NCI-H2029 treated with DMSO at 0.1 percent for 48 hours (cell line): ENCODE results near the gene CRKL.
"Not testable (repeated sequence)": the region's sequence is repeated elsewhere in the genome, so short reads cannot be mapped to it uniquely, and the experiment has no call there.

Experiments used
- DNase-seq: peaks from one replicate; lab custom pipeline; 2025; lab: John Stamatoyannopoulos, UW

Gene CRKL

GRCh38 chr22:20966883-20967696 is 49.9 kb downstream of the CRKL start, which contains the start of gene AIFM3:
TSS of gene AIFM3 (plus strand) at chr22:20967255. CDS start at chr22:20967945, 690 bp downstream.
- no peak for DNase-seq

DNA sequence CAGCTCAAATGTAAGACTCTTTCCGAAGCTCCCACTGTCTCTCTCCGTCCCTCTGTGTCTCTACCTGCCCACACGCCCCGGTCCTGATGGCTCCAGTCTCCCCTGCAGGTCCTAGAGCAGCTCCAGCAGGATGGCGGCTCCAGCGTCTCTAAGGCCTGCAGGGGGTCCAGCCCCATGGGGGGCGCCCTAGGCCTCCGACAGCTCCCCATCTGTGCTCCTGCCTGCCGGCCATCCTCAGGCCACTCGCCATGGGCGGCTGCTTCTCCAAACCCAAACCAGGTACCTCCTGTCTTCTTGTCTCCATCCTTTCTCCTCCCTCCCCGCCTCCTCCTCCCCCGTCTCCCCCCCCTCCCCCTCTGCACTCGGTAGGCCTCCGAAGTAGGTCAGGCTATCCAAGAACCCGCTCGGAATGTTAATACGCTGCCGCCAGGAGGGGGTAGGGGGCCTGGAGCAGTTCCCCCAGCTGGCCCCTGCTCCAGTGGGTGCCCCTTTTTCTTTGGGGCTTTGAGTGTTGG is 50.5 kb downstream of the CRKL start:
- DNase-seq, result no peak

DNA sequence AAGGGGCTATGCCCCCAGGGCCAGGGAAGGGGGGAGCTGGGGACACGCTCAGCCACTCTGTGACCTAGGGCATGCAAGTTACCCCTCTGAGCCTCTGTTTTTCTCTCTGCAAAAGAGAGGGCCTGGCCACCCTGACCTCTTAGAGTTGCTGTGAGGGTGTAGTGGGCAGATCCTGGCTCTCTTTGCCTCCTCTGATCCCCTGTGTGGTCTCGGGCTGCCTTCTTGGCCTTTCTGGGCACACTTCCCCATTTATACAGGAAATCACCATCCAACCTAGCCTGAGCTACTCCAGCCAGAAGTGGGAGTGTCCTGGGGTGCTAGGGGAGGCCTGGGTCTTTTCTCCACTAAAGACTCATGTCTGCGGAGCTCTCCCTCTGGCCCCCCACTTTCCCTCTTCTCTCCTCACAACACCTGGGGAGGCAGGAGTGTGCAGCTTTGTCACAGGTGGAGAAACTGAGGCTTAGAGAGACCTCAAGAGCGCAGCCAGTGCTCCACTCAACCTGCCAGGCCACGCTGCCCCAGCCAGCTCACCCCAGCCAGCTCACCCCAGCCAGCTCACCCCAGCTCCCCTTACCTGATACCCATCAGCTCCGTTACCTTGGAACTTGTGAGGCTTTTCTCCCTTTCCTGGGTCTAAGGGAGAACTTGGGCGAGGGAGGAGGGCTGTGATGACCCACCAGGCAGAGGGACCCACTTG is 51.2 kb downstream of the CRKL start:
- no peak for DNase-seq

- no peak for DNase-seq
Measured at GRCh38 chr22:20970939-20971657, 53.9 kb downstream of the CRKL start.

- DNase-seq, result not testable (repeated sequence)
Measured at GRCh38 chr22:20972014-20972694, 54.9 kb downstream of the CRKL start.

DNA sequence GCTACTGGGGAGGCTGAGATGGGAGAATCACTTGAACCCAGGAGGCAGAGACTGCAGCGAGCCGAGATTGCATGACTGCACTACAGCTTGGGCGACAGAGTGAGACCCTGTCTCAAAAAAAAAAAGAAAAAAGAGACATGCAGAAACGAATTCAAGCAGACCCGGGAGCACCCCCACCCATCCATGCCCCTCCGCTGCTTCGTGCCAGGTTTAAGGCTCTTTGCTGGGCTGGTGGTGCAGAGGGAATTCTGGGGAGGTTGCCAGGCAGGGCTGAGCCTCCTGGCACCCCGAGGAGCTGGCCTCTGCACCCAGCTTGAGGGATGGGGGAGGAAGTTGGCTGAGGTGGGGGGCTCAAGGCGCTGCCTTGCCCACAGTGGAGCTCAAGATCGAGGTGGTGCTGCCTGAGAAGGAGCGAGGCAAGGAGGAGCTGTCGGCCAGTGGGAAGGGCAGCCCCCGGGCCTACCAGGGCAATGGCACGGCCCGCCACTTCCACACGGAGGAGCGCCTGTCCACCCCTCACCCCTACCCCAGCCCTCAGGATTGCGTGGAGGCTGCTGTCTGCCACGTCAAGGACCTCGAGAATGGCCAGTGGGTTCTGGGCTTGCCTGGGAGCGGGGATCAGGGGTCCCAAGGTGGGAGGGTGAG is 55.8 kb downstream of the CRKL start:
- no peak for DNase-seq

DNA sequence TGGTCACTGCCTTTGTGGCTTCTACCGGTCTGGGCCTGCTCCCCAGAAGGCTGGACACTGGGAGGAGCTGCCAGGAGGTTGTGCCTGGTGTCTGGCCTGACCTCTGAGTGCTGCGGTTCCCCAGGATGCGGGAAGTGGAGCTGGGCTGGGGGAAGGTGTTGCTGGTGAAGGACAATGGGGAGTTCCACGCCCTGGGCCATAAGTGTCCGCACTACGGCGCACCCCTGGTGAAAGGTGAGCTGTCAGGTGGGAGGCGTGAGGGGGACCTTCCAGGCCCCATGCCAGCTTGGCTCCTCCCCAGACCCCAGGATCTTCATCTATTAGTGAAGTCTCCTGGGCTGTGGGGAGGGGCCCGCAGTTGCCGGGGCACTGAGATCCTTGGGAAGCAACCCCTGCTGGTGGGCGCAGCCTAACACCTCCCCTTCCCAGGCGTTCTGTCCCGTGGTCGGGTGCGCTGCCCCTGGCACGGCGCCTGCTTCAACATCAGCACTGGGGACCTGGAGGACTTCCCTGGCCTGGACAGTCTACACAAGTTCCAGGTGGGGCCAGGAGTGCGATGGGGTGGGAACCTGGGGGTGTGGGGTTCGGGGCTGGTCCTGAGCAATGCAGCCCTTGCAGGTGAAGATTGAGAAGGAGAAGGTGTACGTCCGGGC is 56.6 kb downstream of the CRKL start:
- DNase-seq, result no peak

- peak; percentile 10 for DNase-seq
Measured at GRCh38 chr22:20974336-20974955, 57.2 kb downstream of the CRKL start.

DNA sequence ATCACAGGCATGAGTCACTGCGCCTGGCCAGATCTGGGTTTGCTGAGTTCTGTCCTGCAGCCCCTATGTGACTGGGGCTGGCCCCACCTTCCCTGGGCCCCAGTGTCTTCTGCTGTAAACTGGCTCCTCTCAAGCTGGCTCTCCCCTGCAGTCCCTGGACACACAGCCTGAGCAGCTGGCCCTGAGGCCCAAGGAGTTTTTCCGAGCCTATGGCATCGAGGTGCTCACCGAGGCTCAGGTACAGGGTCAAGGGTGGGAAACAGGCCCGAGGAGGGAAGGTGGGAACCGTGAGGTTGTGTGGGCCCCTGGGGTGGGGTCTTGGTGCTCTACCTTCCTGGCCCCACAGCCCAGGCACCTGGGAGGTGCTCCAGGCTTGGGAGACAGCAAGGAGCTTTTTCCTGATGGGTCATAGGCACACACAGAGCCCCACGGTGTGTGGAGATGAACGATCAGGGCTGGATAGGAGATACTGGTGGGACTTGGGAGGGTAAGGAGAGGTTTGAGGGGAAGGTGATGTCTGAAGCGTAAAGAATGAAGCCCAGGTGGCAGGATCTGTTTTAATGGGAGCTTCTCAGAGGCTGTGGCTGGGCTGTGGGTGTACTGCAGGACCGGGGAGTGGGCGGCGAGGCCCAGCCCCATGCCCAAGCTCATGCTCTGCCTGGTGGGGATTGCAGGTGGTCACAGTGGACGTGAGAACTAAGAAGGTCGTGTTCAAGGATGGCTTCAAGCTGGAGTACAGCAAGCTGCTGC is 58.5 kb downstream of the CRKL start:
- DNase-seq, result no peak

GRCh38 chr22:20976291-20976877 is 59.2 kb downstream of the CRKL start:
- no peak for DNase-seq

- no peak for DNase-seq
Measured at GRCh38 chr22:20977019-20977418, 59.8 kb downstream of the CRKL start.

- no peak for DNase-seq
Measured at GRCh38 chr22:20977516-20978170, 60.4 kb downstream of the CRKL start.

DNA sequence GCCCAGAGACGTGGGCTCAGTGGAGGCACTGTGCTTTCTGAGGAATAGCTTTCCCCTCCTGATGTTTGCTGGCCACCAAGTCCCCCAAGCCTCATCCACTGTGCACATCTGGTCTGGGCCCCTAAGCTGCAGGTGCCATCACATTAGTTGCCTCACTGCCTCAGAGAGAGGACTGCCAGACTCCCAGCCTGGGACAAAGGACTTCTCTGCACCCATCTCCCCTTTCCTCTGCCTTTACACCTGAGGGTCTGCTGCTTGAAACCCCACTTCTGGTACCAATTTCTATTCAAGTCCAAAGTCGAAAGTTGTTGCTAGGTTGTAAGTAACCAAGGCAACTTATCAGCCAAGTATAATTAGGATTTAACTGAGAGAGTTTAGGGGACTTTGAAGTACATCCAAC is 61.2 kb downstream of the CRKL start:
- DNase-seq, result no peak

GRCh38 chr22:20979243-20979809 is 62.1 kb downstream of the CRKL start:
- DNase-seq, result no peak

GRCh38 chr22:20979940-20980453 is 62.8 kb downstream of the CRKL start:
- no peak for DNase-seq

- no peak for DNase-seq
Measured at GRCh38 chr22:20980523-20980922, 63.3 kb downstream of the CRKL start.

DNA sequence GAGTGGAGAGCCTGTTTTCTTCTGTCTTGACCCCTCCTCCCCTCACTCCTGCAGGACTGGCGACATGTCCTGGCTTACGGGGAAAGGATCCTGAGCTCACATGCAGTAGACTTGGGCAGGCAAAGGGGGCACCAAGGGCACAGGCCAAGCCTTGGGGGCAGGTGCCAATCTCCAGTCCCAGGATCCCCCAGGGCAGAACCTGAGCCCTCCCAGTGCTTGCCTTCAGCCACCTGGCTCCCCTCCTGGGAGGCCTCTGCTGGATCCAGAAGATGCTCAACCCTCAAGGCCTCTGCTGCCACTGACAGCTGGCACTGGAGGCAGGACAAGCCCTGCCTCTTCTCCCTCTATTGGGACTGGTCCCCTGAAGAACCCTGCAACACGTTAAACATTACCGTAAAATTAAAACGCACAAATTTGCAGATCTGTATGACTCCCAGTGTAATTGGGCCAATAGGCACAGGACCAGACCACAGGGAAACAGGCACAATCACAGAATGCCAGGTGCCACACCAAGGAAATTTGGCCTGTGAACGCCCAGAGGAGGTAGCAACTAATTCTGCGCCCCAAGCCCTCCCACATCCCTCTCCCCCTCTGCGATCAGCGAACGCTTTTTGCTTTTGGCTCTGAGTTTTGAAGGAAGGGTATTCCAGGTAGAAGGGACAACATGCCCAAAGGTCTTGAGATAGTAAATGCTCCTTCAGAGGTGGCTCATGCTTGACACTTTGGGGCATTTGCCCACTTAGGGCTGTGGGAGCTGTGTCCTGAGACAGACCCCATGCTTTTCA is 63.9 kb downstream of the CRKL start:
- DNase-seq, result no peak
